GM13976 (cell line): ENCODE measurements around the gene SH2D2A.
A peak's percentile ranks its signal among the peaks of the same experiment; 100 is the strongest.

Experiments
- DNase-seq: peaks from one replicate; pipeline ENCODE4 v3.0.0; 2012; ENCODE audit warnings: low spot score
- in situ Hi-C: fragments of 300-500 bp; cut with MboI; formaldehyde crosslinking; loops from one replicate; pipeline ENCODE4 v1.12.0; 2022; ENCODE audit warnings: low sequenced_read_pairs, mixed read lengths, inconsistent platforms; ENCODE audit not compliant: unreplicated experiment
- TF ChIP-seq, protein P1 (sequence below): IDR thresholded peaks from 2 replicates; pipeline ENCODE4 v1.5.1; 2012; ENCODE audit warnings: borderline replicate concordance, mild to moderate bottlenecking; ENCODE audit not compliant: insufficient read depth; ENCODE audit errors: extremely low read depth, missing control alignments, control extremely low read depth

SH2D2A gene

GRCh38 chr1:156844638-156845037 is 28.0 kb upstream of the SH2D2A start:
- in situ Hi-C loops: loop anchor here (5.0 kb wide), 1 partner anchor 48 kb away; the partner anchor contains the start of gene PEAR1
- TF ChIP-seq, protein P1, sequence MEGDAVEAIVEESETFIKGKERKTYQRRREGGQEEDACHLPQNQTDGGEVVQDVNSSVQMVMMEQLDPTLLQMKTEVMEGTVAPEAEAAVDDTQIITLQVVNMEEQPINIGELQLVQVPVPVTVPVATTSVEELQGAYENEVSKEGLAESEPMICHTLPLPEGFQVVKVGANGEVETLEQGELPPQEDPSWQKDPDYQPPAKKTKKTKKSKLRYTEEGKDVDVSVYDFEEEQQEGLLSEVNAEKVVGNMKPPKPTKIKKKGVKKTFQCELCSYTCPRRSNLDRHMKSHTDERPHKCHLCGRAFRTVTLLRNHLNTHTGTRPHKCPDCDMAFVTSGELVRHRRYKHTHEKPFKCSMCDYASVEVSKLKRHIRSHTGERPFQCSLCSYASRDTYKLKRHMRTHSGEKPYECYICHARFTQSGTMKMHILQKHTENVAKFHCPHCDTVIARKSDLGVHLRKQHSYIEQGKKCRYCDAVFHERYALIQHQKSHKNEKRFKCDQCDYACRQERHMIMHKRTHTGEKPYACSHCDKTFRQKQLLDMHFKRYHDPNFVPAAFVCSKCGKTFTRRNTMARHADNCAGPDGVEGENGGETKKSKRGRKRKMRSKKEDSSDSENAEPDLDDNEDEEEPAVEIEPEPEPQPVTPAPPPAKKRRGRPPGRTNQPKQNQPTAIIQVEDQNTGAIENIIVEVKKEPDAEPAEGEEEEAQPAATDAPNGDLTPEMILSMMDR: no peak
- DNase-seq: no peak

GRCh38 chr1:156844102-156844501 is 27.5 kb upstream of the SH2D2A start:
- DNase-seq: no peak
- in situ Hi-C loops: loop anchor here (5.0 kb wide), 1 partner anchor 48 kb away; the partner anchor contains the start of gene PEAR1
- TF ChIP-seq, protein P1: no peak

GRCh38 chr1:156842618-156843300 is 26.1 kb upstream of the SH2D2A start:
- in situ Hi-C loops: loop anchor here (5.0 kb wide), 1 partner anchor 50 kb away; the partner anchor contains the start of gene PEAR1
- TF ChIP-seq, protein P1: no peak

GRCh38 chr1:156841295-156841855 is 24.7 kb upstream of the SH2D2A start:
- in situ Hi-C loops: loop anchor here (5.0 kb wide), 1 partner anchor 51 kb away; the partner anchor contains the start of gene PEAR1
- TF ChIP-seq, protein P1: no peak

More at GRCh38 chr1:156842618-156843300, 26.1 kb upstream of the SH2D2A start:
- DNase-seq: no peak

GRCh38 chr1:156840898-156841279 is 24.2 kb upstream of the SH2D2A start:
- DNase-seq: no peak
- in situ Hi-C loops: loop anchor here (5.0 kb wide), 1 partner anchor 51 kb away; the partner anchor contains the start of gene PEAR1
- TF ChIP-seq, protein P1: no peak

More at GRCh38 chr1:156841295-156841855, 24.7 kb upstream of the SH2D2A start:
- peak; percentile 23 for DNase-seq

- in situ Hi-C loops: loop anchor here (5.0 kb wide), 1 partner anchor 52 kb away; the partner anchor contains the start of gene PEAR1
- TF ChIP-seq, protein P1: no peak
- DNase-seq: no peak
These were observed 23.7 kb upstream of the SH2D2A start for GRCh38 chr1:156840186-156840897.
